Omental fat pad (tissue), 4 donors: ENCODE results near the gene CEP41. TPM values are rescaled to one million over a fixed set of nuclear protein-coding genes. Genes with fewer than 3 reads are reported as not detected.
"Not testable (repeated sequence)": the region's sequence is repeated elsewhere in the genome, so short reads cannot be mapped to it uniquely, and the experiment has no call there.

Source experiments
- ATAC-seq: fragments of 150-250 bp; one replicate; pipeline ENCODE4 v1.9.1; 2016; ENCODE audit warnings: mild to moderate bottlenecking, moderate library complexity; ENCODE audit not compliant: low FRiP score
- DNase-seq: peaks from one replicate; pipeline ENCODE4 v3.0.0-alpha.2; 2019; ENCODE audit warnings: low spot score
- total RNA-seq, 4 donors: library from RNA; depleted of rRNA; stranded (reverse); fragments of >200 nt; gene quantifications; one replicate each; pipeline ENCODE4 v1.1.0, GENCODE V29; 2016
- TF ChIP-seq, protein P1 (sequence below), 3 donors: fragments of 450-650 bp; IDR thresholded peaks; one replicate each; pipeline ENCODE4 v1.5.1; 2016 to 2017; ENCODE audit warnings: antibody characterized with exemption in 3 of 3, mild to moderate bottlenecking in 3 of 3, moderate library complexity in 2 of 3

CEP41 gene
- total RNA-seq, 4 donors from 2014 or later = 6.8 to 11.8 (median 8.5) TPM

DNA sequence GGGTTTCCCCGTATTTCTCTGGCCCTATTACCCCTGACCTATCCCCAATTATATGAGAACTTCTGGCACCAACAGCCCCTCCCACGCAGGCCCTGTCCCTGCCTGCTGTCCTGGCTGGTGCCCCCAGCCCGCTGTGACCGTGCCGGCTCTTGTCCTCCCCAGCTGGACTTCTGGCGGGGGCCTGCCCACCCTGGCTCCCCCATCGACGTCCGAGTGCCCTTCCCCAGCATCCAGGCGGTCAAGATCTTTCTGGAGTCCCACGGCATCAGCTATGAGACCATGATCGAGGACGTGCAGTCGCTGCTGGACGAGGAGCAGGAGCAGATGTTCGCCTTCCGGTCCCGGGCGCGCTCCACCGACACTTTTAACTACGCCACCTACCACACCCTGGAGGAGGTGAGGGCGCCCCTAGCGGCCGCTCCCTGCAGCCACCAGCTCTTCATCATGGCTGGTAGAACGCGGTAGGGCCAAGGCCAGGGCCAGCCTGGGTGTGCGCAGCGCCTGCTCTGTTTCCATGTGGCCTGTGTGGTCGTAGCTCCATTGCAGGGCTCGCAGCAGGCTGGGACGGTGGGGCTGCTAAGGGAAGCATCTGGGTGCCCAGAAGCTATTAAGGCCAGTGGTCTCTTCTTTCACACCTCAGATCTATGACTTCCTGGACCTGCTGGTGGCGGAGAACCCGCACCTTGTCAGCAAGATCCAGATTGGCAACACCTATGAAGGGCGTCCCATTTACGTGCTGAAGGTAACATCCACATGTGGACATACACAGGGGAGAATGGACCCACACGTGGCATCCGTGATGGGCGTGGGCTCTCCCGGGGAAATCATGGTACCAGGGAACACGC, 59.1 kb downstream of the CEP41 start:
- ATAC-seq (no peak), DNase-seq (no peak)
- TF ChIP-seq, protein P1, sequence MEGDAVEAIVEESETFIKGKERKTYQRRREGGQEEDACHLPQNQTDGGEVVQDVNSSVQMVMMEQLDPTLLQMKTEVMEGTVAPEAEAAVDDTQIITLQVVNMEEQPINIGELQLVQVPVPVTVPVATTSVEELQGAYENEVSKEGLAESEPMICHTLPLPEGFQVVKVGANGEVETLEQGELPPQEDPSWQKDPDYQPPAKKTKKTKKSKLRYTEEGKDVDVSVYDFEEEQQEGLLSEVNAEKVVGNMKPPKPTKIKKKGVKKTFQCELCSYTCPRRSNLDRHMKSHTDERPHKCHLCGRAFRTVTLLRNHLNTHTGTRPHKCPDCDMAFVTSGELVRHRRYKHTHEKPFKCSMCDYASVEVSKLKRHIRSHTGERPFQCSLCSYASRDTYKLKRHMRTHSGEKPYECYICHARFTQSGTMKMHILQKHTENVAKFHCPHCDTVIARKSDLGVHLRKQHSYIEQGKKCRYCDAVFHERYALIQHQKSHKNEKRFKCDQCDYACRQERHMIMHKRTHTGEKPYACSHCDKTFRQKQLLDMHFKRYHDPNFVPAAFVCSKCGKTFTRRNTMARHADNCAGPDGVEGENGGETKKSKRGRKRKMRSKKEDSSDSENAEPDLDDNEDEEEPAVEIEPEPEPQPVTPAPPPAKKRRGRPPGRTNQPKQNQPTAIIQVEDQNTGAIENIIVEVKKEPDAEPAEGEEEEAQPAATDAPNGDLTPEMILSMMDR (IDR thresholded peaks at IDR 0.05) = no peak

DNA sequence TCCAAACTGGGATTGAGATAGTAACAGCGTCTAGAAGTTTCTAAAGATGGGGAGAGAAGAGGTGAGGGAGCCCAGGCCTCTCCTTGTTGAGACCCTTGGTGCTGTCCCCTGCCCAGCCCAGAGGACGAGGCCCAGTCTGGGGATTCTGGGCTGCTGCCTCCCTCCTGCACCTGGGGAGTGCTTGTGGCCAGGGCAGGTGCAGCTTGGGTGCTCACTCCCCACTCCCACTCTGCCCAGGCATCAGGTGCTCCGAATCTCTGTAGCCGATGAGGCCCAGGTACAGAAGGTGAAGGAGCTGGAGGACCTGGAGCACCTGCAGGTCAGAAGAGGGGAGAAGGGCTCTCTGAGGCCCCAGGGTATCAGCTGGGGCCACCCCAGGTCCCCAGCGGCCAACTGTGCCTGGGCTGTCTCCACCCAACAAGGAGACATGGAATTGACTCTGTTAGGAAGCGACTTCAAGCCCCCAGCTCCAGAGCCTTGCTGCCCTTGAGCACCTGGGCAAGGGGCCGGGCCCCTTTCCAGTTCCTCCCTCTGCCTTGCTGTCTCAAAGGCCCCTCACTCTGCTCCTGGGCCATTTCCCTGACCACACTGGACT, 59.9 kb downstream of the CEP41 start:
- ATAC-seq = no peak
- TF ChIP-seq, protein P1 (IDR thresholded peaks at IDR 0.05) = no peak
- DNase-seq = no peak

DNA sequence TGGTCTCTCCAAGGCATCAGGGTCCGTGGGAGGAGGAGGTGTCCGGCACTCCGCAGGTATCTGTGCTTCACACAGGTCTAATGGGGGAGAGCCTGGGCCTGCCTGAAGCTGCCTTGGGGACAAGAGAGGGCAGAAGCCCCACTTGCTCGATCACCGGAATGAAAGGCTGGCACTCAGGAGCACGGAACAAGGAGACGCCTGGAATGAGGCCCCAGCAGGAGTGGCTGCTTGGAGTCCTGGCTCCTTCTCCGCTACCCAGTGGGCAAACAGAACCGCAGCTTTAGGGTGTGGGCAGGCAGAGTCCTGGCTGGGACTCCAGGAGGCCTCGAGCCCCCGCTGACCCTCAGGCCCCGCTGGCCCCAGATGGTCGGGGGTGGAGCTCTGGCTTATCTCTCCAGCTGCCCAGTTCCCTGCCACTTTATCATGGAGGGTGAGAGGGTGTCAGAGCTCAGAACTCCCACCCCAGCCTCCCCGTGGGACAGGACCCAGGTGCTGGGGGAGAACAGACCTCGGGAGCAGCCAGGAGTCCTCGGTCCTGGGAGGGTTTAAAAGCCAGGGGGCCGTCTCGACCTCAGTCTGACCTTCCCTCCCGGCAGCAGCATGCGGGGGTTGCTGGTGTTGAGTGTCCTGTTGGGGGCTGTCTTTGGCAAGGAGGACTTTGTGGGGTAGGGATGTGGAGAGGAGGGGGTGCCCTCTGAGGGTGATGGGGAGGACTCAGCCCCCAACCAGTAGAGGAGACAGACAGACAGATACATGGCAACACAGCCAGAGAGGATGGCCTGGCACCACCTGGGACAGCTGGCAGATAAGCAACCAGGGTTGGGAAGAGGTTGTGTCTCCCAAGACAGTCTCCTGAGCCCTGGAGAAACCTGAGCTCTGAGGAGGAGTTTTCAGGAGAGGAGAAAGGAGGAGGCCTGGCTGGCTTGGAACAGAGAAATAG, 60.6 kb downstream of the CEP41 start, which contains the start of gene CPA1:
CPA1 (plus strand) TSS at position 574 of the 940 bp plus-strand sequence; CDS start at position 601, 27 bp downstream.
- TF ChIP-seq, protein P1 (IDR thresholded peaks at IDR 0.05) = no peak
- peak; percentile 75 for ATAC-seq
- no peak for DNase-seq

DNA sequence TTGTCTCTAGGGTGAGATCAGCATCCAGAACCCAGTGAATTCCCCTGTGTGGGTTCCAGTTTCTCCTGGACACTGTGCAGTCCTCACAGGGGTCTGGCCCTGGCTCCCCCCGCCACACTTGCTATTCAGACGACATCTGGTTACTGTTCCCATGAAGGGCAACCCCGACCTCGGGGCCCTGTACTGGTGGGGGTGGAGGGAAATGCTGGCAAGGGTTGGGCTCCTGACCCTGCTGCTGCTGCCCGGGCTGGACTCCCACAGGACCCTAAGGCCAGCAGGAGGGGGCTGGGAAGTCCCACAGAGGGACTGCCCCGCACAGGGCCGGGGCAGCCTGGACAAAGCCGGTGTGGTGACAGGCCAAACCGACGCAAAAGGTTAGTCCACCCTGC, 61.3 kb downstream of the CEP41 start:
- TF ChIP-seq, protein P1 (IDR thresholded peaks at IDR 0.05) = no peak
- DNase-seq (no peak), ATAC-seq (peak; percentile 11)

DNA sequence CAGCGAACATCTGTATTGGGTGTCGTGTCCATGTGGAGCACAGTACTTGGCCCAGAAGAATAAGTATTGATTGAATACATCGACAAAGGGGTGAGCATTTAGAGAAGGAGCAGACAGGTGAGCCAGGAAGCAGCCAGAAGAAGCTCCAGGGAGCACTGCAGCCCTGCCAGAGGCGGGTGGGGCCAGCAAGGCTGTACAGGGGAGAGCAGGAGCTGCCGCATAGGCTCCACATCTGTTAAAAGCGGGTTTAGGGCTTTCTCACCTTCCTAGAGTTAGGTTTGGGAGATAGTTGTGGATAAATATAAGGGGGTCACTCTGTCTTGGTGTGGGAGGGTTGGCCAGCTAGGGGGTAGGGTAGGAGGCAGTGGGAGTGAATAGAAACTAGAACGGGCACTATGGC, 61.8 kb downstream of the CEP41 start:
- DNase-seq (no peak), ATAC-seq (no peak)
- TF ChIP-seq, protein P1 (IDR thresholded peaks at IDR 0.05) = no peak

DNA sequence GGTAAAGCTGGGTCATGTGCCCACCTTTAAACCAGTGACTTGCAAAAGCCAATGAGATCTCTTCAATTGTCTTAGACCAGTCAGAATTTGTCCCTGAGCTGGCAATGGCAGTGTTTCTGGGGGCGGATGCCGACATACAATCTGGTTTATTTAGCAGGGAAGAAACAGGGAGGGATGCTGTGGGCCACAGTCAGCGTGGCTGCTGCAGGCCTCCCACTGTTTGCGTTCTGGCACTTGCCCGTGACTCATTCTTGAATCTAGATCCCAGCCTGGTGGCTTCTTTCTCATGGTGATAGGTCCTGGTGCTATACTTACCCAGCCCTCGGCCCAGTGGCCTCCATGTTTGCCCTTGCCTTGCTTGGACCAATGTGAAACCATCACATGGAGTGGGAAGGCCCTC, 63.6 kb downstream of the CEP41 start:
- TF ChIP-seq, protein P1 (IDR thresholded peaks at IDR 0.05) = no peak
- no peak for DNase-seq
- ATAC-seq = no peak

DNA sequence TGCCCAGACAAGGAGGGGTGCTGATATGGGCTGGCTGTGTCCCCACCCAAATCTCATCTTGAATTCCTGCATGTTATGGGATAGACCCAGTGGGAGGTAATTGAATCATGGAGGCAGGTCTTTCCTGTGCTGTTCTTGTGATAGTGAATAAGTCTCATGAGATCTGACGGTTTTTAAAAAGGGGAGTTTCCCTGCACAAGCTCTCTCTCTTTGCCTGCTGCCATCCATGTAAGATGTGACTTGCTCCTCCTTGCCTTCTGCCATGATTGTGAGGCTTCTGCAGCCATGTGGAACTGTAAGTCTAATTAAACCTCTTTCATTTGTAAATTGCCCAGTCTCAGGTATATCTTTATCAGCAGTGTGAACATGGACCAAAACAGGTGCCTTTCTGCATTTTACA, 64.4 kb downstream of the CEP41 start:
- DNase-seq, ATAC-seq: not testable (repeated sequence)
